HTR-8/SVneo (cell line): Measurements from ENCODE around the gene SLBP.
"Not testable (repeated sequence)": the region's sequence is repeated elsewhere in the genome, so short reads cannot be mapped to it uniquely, and the experiment has no call there.

Experiments
- DNase-seq: peaks from one replicate; pipeline ENCODE4 v3.0.0; 2011; ENCODE audit warnings: low spot score, mixed read lengths; ENCODE audit not compliant: insufficient read length
- FAIRE-seq: peaks from 2 replicates; lab custom pipeline; 2011; peaks lifted over from hg19 to GRCh38; lab: Jason Lieb, UNC

The SLBP gene

GRCh38 chr4:1714303-1715001 is 2.3 kb upstream of the SLBP start:
- no peak for FAIRE-seq
- no peak for DNase-seq

- DNase-seq (no peak), FAIRE-seq (peak; percentile 63)
These were observed 1.1 kb upstream of the SLBP start for GRCh38 chr4:1713003-1713851.

DNA sequence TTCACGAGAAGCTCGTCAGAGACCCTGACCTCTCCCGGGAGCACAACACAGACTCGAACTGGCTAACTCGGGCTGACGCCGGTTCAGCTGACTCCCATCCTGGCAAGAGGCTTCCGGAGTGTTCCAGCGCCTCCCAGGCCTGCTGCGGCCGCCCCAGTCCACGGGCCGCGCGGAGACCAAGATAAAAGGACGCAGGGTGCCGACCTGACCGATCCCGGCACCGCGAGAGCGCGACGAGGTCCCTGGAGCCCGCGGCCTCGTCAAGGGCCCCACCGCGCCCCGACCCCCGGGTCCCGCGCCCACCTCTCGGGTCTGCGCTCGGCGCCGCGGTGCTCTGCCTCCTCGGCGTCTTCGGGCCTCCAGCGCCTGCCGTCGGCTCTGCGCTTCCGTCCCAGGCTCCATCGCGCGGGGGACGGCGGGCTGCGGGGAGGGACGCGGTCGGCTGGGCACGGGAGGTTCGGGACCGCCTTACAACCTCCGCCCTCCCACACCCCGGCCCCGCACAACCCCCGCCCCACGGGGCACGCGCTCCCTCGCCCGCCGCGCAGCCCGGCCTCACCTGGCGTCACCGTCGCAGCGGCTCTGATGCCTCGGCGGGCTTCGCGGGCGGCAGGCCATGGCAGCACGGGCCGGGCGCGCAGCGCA is 426 bp downstream of the SLBP start:
- no peak for FAIRE-seq
- no peak for DNase-seq

DNA sequence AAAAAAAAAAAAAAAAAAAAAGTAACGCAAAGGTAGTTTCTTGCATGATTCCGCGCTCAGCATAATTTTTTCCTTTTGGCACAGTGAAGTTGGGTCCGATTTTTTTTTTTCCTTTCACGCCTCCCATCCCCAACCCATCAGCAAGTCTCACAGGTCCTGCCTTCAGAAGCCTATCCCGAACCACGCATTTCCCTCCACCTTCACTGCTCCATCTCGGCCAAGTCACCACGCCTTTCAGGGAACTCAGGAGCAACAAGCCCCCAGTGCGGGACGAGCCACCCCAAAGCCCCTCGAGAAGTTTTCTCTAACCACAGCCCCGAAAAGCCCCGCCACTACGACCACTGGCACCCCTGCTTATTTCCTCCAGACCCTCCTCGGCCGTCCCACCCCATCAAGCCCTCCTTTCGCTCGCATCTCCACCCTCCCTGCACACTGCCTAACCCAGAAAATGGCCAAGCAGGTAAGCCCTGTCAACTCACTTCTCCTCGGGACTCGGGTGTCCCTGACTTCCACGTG is 1.0 kb downstream of the SLBP start:
- DNase-seq (no peak), FAIRE-seq (no peak)

- FAIRE-seq (no peak), DNase-seq (no peak)
These were observed 3.5 kb downstream of the SLBP start for GRCh38 chr4:1708581-1708980.

DNA sequence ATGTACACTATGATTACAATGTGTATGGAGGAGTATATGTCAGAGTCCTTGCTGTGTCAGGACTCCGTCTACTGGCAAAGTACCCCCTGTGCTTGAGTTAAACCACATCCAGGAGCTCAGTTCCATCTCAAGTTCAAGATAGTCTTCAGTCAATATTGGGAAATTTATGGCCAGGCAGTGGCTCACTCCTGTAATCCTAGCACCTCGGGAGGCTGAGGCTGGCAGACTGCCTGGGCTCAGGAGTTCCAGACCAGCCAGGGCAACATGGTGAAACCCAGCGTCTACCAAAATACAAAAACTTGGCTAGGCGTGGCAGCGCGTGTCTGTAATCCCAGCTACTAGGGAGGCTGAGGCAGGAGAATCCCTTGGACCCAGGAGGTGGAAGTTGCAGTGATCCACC is 5.8 kb downstream of the SLBP start:
- DNase-seq (no peak), FAIRE-seq (no peak)

DNA sequence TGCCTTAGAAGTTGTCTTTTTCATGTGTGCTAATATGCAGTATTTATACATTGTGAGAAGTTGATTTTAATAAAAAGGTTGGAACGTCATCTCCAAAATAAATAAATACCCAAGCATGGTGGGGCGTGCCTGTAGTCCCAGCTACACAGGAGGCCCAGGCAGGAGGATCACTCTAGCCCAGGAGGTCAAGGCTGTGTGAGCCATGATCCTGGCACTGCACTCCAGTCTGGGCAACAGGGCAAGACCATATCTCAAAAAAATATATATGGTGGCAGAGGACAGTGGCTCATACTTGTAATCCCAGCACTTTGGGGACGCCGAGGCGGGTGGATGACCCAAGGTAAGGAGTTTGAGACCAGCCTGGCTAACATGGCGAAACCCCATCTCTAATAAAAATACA is 6.4 kb downstream of the SLBP start:
- no peak for DNase-seq
- no peak for FAIRE-seq

GRCh38 chr4:1703867-1704266 is 8.3 kb downstream of the SLBP start:
- no peak for DNase-seq
- FAIRE-seq, result no peak

DNA sequence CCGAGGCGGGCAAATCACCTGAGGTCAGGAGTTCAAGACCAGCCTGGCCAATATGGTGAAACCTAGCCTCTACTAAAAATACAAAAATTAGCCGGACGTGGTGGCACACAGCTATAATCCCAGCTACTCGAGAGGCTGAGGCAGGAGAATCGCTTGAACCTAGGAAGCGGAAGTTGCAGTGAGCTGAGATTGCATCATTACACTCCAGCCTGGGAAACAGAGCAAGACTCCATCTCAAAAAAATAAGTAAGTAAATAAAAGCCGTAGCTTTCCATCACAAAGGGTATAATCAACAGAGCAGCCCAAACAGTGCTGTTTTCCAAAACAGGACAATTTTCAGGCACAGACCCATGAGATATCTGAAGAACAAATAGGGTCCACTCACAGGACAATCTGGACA is 10.4 kb downstream of the SLBP start:
- not testable (repeated sequence) for DNase-seq, FAIRE-seq

DNA sequence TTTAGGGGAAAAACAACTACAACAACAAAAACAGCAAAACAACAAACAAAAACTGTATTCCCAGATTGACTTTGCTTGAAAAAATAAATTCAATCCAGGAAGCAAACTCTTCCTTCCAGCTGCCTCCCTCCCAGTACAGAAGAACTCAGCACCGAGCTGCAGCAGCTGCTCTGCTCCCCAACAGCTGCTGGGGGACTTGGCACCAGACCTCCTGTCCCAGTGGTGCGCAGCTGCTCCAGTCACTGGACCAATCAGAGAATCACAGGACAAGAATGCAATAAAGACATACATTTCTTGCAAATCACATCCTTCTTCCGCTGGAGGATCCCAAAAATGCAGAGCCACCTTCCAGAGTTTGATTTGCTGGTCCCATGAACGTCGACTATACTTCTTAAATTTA is 16.2 kb downstream of the SLBP start:
- FAIRE-seq, result no peak
- DNase-seq, result no peak

DNA sequence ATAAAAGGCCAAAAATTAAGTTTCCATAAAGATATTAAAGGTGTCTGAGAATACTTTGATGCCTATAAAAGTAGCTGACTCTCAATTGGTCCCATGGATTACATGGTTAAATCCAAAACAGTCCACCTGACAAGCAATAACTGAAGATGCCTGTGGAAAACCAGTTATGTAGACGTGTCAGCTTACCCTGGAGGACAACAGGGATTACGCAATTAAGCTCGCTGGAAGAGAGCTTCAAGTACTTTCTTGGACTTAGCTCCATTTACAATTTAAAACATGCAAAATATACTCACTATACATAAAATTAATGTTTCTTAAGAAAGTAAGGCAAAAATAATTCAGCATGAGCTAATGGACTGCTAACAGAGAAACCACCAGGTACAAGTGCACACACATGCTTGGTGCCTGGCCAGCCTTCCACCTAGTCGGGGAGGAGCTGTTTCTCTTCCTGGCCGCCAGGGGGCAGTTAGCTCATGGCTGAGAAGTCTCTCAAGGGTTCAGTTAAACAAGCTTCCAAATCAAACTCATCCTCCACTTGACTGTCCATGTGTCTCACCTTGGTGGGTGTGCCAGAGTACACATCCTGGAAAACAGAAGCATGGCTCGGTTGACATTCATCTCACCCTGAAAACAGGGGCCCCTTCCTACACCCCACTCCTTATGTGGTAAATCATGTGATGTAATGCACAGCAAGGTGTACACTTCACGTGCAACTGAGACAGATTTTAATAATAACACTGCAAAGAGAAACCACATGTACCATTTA is 18.8 kb downstream of the SLBP start:
- peak; percentile 42 for FAIRE-seq
- DNase-seq, result peak; percentile 74

- no peak for DNase-seq
- FAIRE-seq, result no peak
These were observed 20.3 kb downstream of the SLBP start for GRCh38 chr4:1691737-1692373.

DNA sequence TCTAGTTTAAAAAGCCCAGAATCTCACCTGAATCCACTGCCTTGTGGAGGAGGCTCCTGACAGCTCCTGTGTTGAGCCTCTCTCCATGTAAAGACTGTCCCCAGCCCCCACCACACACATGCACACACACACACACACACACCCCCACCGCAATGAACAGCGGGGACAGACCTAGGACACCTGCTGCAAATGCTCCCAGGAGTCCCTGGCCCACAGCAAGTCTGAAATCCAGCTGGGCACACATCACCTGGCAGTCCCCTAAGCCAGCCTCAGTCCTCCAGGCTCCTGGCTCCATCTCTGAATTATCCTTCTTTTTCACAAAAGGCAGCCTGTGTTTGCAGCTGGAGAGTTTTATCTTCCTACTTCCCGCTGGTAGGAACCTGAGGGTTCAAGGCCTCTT is 21.4 kb downstream of the SLBP start:
- DNase-seq (no peak), FAIRE-seq (no peak)

DNA sequence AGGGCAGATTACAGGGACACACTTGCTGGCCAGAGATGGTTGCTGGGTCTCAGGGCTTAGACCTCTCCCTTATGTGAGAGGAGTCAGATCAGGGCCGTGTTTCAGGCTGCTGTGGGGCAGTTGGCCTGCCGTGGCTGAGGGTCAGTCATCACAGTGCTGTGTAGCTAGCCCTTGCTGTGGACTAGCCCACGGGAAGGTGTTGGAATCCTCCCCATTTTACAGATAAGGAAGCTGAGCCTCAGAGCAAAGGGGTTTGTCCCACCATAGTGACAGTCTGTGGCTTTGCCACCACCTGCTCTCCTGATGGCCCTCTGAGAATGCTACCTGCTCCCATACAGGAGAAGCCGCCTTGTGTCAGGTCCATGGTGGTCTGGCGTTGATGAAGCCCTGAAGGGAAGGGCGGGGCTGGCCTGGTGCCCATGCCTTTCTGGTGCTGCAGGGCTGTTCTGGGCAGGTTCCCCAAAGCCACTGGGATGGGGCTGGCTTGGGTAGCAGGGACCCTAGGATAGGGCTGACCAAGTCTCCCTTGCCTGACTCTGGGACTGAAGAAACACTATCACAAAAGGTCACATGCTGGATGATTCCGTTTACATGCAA is 25.6 kb downstream of the SLBP start:
- DNase-seq, result no peak
- no peak for FAIRE-seq

DNA sequence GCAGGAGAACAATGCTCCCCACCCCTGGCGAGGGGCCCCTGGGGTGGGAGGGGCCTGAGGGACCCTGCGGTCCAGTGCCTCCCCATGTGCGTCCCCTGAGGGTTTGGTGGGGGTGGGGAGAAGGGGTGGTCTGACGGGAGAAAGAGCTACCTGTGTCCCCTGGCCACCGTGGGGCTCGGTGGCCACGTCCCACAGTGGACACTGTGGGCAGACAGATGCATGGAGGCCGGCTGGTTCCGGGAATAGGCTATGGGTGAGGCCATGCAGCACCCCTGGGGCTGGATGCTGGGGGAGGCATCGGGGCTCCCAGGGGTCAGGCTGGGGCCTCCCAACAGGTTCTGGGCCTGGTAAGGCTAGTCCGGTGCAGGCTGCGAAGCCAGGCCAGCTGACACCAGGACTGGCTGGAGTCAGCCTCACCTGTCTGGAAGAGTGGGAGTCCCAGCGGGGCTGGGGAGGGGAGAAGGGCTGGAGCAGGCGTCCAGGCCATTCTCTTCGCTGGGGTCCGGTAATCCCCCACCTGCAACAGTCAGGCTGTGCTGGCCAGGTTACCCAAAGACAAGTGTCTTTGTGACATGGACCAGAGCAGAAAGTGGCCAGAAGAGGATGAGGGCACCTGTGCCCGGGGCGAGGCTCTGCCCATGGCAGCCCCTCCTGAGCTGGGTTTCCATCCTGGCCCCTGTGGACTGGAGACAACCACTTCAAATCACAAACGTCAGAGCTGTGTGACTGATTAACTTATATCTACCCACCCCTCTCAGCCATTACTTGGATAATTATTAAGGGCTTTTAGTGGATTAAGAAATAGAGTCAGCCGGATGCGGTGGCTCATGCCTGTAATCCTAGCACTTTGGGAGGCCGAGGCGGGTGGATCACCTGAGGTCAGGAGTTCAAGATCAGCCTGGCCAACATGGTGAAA is 26.6 kb downstream of the SLBP start:
- DNase-seq (no peak), FAIRE-seq (no peak)

- DNase-seq (no peak), FAIRE-seq (no peak)
These were observed 27.4 kb downstream of the SLBP start for GRCh38 chr4:1684506-1685234.

DNA sequence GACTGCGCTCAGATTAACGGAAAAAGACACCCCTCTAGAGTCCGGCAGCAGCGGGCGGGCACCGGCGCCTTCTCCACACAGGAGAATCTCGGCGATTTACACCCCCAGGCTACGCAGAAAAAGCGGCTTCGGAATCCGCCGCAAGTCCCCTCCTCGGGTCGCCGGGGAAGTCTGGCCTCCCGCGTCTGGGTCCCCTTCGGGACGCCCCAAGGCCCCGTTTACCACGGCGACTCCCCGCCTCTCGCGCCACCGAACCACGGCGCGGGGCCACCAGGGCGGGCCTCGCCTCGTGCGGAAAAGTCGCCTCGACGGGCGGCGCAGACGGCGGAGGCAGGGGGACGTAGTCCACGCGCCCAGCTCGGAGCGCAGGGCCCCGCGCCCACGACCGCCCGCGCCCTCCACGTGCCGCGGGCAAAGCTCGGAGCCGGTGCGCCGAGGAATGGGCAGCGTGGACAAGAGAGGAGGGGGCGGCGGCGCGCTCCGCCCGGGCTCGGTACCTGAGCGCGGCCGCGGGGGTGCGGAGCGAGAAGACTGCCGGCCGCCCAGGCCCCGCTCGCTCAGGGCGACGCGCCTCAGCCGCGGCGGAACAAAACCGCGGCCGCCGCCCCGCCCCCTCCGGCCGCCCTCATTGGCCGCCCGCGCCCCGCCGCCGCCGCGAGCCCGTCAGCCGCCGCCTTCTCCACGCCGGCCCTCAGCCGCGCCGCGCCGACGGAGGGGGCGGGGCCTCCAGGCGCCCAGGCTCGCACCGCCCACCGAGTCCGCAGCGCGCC is 28.2 kb downstream of the SLBP start, which contains the start of gene FAM53A:
Gene FAM53A, minus strand, starts transcription at position 578 of the 770 bp plus-strand sequence. CDS start 15,572 bp downstream, outside the sequence.
- DNase-seq (peak; percentile 82), FAIRE-seq (peak; percentile 96)
